GM19035 (cell line): Measurements from ENCODE around the gene GDPD2.

Source experiments
- ATAC-seq: cut with Tn5 transposase; IDR thresholded peaks from one replicate; pipeline ENCODE4 v1.9.1; 2021; ENCODE audit not compliant: unreplicated experiment

The GDPD2 gene

DNA sequence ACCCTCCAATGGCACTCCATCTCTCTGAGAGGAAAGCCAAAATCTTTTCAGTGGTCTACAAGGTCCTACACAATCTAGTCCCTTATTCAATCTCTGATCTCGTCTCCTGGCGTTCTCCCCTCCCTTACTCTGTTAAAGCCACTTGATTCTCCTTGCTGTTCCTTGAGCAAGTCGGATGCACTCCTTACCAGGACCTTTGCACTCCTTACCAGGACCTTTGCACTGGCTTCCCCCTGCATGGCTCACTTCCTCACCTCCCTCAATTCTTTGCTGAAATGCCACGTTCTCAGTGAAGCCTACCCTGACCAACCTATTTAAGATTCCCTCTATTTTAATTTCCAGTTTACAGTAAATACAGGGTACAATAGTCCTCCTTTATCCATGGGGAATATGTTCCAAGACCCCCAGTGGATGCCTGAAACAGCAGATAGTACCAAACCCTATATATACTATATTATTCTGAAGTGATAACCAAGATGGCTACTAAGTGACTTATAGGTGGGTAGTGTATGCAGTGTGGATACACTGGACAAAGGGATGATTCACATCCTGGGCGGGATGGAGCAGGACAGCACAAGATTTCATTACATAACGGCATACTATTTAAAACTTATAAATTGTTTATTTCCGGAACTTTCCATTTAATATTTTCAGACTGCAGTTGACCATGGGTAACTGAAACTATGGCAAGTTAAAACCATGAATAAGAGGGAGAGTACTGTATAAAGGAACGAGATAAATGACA, 15.0 kb downstream of the GDPD2 start:
- no peak for ATAC-seq

GRCh38 chrX:70439016-70439415, 15.9 kb downstream of the GDPD2 start:
- no peak for ATAC-seq

GRCh38 chrX:70442224-70442623, 19.1 kb downstream of the GDPD2 start:
- no peak for ATAC-seq

DNA sequence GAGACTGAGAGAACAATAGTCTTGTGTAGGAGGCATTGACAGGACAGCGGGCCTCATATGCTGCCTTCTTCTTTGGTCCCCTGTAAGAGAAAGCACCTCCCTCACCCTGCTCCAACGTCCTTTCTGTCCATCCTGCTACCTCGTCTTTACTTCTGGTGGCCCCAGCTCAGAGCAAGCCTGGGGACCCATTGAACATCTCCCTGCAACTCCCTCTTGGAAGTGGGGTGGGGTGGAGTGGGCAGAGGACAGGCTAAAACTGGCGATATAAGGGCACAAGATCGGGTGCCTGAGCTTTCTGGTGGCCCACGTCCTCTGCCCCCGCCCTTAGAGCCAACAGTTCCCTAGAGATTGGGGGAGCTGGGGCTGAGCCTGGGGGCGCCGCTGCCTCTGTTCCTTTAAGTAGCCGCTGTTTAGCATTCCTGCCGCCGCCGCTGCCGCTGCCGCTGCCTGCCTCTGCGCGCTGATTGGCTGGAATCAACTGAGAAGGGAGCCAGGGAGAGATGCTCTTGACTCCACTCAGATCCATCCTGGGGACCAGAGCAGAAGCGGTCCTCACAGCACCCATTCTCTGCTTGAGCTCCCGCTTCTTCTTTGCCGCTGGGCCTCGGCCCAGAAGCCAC, 21.3 kb downstream of the GDPD2 start, which contains the start of gene DLG3:
DLG3 (plus strand) TSS at position 510 of the 620 bp plus-strand sequence. CDS start 367 bp downstream, outside the sequence.
- ATAC-seq = no peak

- ATAC-seq = no peak
These were observed 22.0 kb downstream of the GDPD2 start for GRCh38 chrX:70444946-70445656.

GRCh38 chrX:70445951-70446350, 22.8 kb downstream of the GDPD2 start:
- ATAC-seq = no peak

DNA sequence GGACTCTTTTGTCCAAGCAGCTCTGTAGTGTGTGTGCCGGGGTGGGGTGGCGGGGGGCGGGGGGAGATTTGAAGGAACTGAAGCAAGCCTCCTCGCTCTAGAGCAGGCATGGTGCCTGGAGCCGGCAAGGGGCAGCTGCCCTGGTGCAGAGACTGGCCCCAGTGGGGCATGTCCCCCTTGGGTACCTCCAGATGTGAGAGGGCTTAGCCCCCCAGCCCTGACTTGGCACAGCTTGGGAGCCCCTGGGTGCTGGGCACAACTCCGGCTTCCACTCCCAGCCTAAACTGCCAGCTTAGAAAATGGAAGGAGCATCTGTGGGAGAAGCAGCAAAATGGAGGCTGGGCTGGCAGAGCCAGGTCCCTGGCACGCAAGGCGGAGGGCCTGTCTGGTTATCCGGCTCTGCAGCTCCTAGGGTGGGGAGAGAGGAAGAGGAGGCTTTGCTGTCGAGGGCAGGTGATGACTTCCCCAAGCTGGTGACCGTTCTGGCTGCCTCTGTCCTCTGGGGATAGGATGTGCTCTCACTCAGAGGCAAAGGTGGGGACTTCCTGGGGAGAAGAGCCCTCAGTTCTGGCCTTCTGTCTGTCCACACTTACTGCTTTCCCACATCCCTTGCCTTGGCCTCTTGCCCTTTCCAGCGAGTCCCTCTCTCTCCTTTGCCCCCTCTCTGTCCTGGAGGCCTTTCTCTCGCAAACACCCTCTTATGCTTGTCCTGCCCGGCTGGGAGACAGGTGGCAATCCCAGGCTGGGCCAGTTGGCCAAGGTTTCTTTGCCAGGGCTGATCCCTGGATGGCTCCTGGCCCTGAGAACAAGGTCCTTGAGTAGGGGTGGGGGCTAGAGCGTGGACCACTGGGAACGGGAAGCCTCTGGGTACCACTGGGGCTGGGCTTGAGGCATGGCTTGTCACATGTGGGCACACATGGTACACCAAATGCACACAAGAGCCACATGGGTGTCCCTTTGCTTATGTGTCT, 23.6 kb downstream of the GDPD2 start:
- no peak for ATAC-seq

DNA sequence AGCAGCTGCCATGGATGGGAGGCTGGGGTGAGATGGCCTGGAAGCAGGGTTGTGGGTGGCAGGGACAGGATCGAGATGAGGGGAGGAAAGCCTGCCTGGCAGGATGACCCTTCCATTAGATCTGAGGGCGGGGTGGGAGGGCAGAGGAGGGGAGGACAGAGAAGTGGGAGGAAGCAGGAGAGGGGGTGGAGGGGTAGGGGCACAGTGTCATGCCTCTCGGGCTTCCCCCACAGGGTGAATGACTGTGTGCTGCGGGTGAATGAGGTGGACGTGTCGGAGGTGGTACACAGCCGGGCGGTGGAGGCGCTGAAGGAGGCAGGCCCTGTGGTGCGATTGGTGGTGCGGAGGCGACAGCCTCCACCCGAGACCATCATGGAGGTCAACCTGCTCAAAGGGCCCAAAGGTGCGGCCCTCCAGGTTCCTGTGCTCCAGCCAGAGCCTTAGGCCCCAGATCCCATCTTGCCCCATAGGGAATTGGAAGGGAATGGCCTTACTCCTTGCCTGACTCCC, 26.4 kb downstream of the GDPD2 start:
- ATAC-seq = no peak

DNA sequence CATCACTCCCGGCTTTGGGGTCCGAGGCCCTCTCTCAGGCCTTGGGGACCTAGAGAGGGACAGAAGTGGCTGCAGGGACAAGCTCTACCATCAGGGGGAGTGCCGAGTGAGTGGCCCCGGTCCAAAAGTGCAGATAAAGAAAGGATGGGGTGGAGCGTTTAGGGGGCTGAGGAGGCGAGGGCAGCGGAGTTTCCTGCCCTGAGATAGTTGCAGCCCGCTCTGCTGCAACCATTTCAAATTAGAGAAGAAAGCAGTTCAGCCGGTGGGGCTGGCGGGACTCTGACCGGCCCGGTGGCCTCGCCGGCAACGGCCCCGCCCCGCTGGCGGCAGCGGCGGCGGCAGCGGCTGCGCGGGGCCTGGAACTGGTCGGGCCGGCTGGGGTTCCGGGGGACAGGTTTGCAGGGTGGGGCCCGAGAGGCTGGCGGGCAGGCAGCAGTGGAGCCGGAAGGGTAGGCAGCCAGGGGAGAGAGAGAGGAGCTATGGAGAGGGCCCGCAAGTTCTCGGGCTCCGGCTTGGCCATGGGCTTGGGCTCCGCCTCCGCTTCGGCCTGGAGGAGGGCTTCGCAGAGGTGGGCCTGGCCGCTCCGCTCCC, 29.1 kb downstream of the GDPD2 start:
- peak; percentile 47 for ATAC-seq

GRCh38 chrX:70453024-70453618, 30.0 kb downstream of the GDPD2 start:
- ATAC-seq = no peak

DNA sequence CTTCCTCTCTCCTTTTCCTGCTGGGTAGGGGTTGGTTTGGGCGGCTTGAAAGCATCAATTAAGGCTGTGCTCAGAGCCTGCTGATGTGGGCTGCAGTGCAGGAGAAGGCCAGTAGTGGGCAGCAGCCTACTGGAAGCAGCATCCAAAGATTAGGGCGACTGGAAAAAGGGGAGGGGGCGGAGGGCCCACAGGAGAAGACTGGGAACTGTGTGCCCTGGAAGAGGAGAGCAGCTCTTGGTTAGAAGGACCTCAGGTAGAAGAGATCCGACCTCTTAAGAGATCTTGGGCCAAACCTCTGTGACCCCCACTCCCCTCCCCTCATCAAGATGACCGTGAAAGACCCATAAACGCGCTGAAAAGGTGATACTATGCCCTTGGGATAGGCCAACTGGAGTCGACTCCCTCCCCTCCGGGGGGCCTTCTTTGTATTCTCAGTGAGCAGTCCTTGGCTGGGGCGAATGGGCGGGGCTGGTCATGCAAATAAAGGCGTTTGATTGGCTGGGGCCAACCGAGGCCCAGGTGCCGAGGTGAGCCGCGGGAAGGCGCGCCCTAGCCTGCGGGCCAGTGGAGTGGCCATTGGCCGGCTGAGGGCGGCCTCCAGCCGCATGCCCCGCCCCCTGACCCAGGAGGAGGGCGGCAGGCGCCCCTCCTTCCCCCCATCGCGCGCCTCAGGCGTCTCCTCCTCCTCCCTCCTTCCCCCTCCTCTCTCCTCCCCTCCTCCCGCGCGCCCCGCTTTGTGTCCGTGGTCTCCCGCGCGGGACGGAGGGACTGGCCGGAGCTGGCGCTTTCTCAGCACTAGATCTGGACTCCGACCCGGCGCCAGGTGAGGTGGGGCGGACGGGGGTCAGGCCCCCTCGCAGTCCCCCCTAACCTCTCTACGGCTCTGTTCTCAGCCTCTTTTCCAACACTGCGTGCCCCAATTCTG, 31.6 kb downstream of the GDPD2 start:
- peak; percentile 50 for ATAC-seq

DNA sequence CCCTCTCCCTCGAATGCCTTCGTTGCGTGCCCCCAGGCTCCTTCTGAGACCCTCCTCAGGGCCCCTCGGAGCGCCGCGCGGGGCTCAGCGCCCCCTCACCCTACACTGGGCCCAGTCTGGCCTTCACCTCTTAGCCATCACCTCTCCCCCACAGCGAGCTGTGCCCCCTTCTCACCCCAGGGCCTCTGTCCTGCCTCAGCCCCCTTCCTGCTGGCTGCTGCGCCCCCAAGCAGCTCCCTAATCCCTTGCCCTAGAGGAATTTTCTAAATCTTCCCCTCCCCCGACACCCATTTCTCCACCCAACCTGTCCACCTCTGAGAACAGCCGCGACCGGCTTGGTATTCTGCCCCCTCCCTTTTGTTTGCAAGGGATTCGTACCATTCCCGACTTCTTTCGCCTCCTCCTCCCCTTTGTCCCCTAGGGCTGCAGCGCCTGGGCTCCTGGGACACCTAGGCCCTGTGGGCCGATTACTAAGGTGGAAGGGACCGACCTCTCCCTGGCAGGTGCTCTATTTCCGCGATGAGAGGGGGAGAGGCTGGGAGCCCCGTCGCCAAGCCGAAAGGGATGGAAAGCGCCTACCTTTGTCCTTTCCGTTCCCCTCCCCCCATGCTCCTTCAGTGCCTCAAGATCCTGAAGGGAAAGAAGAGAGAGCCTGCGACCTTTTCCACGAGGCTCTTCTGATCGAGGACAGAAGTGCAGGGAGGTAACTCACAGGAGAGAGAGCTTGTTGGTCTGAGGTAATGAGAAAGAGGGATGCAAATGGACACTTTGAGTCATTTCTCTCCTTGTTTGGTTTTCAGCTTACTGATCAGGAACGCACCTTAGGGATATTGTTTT, 32.5 kb downstream of the GDPD2 start:
- ATAC-seq = no peak

DNA sequence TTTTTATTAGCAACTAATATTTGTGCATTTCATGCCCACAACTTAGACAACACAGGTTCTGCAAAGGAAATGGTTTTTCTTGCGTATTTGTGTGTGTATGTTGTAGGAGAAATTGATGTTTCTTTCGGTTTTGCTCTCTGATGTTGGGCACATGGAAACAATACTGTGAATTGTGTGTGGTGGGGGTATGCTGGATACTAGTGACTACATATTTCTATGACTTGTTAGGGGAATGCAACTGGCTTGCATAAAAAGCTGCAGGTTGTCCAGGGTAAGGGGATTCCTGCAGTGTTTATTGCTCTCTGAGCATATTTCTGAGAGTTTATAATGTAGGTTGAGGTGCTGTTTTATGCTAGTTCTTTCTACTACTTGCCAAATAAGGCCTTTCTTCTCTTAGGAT, 33.1 kb downstream of the GDPD2 start:
- no peak for ATAC-seq

DNA sequence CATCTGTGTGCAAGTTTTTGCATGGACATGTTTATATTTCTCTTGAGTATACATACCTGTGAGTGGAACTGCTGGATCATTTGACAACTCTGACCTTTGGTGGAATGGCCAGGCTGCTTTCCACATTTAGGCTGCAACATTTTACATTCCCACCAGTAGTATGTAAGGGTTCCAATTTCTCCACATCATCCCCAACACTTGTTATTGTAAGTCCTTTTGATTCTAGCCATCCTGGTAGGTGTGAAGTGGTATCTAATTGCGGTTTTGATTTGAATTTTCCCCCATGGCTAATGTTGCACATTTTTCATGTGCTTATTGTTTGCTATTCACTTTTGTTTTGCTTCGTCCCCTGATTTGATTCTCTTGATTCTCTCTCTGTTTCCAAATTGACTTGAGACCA, 37.9 kb downstream of the GDPD2 start:
- ATAC-seq = no peak

GRCh38 chrX:70464051-70464450, 40.9 kb downstream of the GDPD2 start:
- no peak for ATAC-seq

DNA sequence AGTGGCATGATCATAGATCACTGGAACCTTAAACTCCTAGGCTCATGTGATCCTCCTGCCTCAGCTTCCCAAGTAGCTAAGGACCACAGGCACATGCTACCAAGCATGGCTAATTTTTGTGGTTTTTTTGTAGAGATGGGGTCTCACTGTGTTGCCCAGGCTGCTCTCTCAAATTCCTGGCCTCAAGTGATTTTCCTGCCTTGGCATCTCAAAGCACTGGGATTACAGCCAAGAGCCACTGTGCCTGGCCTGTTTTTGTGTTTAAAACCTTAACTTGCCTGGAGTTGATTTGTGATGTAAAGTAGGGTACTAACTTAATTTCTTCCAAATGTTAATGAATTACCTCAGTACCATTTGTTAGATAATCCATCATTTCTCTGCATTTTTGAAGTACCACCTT, 43.9 kb downstream of the GDPD2 start:
- no peak for ATAC-seq

GRCh38 chrX:70468709-70469108, 45.6 kb downstream of the GDPD2 start:
- ATAC-seq = no peak

- ATAC-seq = peak; percentile 65
These were observed 47.8 kb downstream of the GDPD2 start for GRCh38 chrX:70470850-70471289.
